Transverse colon (tissue), 3 donors: ENCODE data around the gene APBB1.

ENCODE experiments used
- CTCF ChIP-seq, 5 experiments: fragments of 200-600 bp in 3 of 5; fragments of 450-650 bp in 2 of 5; sonication (generic) in 3 of 5; IDR thresholded peaks; 1 replicate in 2 of 5; 2 replicates in 3 of 5; pipeline ENCODE4 v1.5.1; 2016 to 2017; ENCODE audit warnings: antibody characterized with exemption in 5 of 5, inconsistent platforms in 3 of 5, mild to moderate bottlenecking in 2 of 5, moderate library complexity in 1 of 5
- EP300 ChIP-seq: sonication (generic); formaldehyde crosslinking; IDR thresholded peaks from one replicate; pipeline ENCODE4 v1.6.1; 2017; ENCODE audit warnings: antibody characterized with exemption, low read depth
- POLR2A ChIP-seq: fragments of 450-650 bp; IDR thresholded peaks from one replicate; pipeline ENCODE4 v1.6.1; 2016; ENCODE audit warnings: antibody characterized with exemption, mild to moderate bottlenecking, moderate library complexity

DNA sequence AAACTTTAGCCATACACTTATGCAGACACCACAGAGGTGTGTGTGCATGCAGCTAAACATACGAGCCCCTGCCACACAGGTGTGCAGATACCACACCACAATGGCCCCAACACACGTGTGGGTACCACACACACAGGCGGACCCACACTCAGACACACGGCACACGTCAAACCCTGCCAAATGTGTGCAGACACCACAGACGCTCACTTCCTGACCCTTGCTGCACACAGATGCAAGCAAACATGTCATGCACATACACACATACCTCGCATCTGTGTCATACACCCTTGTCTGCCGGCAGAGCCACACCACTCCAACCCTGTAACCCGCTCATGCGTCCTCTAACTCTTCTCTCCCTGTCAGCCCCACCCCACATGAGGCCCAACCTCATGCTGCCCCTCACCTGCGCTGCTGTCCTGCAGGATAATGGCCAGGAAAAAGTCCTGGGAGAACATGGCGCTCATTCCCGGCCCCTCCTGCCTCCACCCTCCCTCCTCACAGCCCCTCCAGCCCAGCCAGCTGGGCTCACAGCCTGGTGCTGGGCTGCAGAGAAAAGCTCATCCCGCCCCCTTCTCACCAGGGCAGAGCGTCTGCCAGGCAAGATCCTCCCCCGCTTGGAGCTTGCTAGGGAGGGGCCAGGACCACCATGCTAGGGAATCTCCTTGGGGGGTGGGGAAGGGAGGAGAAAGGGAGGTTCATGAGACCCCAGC lies 14.4 kb downstream of the APBB1 start:
- no peak for TF ChIP-seq CTCF (IDR thresholded peaks at IDR 0.05)
- no peak for TF ChIP-seq POLR2A
- no peak for TF ChIP-seq EP300
